Measurements from ENCODE around the gene OR13C9. TPM values are rescaled to one million over a fixed set of nuclear protein-coding genes. Genes with fewer than 3 reads are reported as not detected.

The OR13C9 gene
- total RNA-seq, 2 donors from 2014 or later: not detected

Other genes with a start within 250 kb of the OR13C9 start
- not detected for gene OR13F1, start 113.9 kb downstream of the OR13C9 start, total RNA-seq
- gene OR13C4, start 91.0 kb downstream of the OR13C9 start, total RNA-seq: not detected
- not detected for gene OR13C3, start 81.3 kb downstream of the OR13C9 start, total RNA-seq
- gene OR13C8, start 49.0 kb downstream of the OR13C9 start, total RNA-seq: not detected
- not detected for gene OR13C5, start 18.8 kb downstream of the OR13C9 start, total RNA-seq
- gene OR13C2, start 12.6 kb downstream of the OR13C9 start, total RNA-seq: not detected
- gene OR13D1, start 76.3 kb upstream of the OR13C9 start, total RNA-seq: not detected
- 10 to 100 TPM; 40.6 to 52.5 TPM for gene NIPSNAP3A, start 129.5 kb upstream of the OR13C9 start, total RNA-seq
- gene NIPSNAP3B, start 145.9 kb upstream of the OR13C9 start, total RNA-seq: 1 to 10 TPM in 1 of 2 donors, under 1 TPM in 1; 0.85 to 1.3 TPM